NK-92 (cell line): Measurements from ENCODE around the gene CNTN1.

Experiments
- DNase-seq: peaks from one replicate; lab custom pipeline; 2025; ENCODE audit not compliant: unreplicated experiment; lab: John Stamatoyannopoulos, UW

The CNTN1 gene

DNA sequence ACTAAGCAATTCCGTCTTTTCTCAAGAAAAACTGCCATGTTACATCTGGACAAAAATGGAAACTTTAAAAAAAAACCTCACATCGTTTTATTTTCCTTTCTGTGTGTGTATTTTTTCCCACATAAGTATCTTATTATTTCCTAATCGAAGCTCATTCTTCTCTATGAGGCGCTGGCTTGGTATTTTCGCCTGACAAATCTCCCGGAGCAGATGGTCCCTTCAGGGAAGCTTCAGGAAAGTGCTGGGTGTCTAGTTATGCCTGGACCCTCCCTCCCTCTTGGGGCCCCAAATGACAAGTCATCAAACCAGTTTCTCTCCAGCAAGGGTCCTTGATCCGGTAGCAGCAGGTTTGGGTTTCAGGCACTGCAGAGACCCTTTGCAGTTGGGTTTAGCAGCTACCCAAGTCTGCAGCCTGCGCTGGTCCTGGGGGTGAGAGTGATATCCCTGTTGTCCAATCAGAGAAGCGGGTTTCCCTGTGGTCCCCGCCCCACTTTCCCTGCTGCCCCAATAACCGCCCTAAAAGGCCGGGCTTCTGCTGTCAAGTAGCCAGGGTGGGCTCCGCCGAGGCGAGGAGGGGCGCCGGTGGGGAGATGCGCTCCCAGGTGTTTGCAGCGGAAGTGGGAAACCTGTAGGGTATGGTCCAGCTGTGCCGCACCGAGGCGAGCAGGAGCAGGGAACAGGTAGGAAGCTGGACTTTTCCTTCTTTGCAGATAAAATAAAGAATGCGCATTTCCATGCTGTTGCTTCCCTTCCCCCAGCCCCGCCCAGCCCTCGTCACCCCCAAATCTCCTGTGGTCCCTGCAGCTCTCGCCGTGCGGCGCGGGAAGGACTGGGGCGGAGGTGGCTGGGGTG is at the start of gene CNTN1:
TSS of gene CNTN1 (plus strand) at position 527 of the 852 bp plus-strand sequence.
- no peak for DNase-seq

DNA sequence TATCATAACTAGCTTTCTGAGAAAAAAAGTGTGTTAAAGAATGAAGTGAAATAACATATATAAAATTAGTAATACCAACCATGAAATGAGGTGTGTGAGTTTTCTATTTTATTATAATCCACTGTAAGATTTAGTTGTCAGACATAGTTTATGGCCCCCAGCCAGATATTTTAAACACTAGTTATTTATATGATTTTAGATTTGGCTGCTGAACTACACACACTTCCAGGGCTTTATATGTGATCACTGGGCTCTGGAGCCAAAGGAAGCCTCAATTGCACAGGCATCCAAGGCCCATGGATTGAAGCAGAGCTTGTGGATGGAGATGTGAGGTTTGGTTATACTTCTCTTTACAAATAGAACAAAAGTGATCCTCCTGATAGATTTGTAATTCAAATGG is 48.7 kb upstream of the CNTN1 start:
- no peak for DNase-seq

DNA sequence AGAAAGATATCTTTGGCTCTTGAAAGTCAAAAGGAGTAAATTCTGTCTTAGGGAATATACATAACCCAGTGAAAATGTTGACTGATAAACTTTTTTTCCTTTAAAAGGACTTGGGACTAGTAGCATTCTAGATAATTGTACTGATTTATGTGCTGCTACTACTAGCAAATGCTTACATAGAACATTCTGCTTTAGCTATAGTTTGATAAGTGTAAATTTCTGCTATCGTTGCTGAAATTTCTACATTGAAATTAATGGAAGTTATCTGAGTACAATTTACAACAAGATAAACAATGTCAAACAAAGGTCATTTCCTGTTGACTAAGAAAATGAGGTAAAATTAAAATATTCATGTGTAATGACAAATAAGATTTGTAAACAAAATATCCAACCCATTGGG is 48.3 kb upstream of the CNTN1 start:
- DNase-seq: no peak

DNA sequence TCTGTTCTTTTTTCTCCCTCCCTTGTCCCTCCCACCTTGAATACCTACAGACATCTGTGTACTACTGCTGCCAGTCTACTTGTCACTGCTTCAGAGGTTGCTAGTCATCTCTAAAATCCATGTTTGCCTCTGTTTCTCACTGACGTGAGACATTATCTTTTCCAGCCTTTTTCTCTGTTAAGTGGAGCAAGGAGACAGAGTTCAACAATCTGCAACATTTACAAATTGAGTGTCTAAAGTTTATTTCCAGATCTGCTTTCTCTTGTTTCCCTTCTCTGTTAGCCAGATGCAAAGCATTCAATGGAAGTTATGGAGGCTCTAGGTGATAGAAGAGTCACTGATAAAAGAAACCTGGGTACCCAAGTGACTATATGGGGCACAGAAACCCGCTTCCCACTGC is 47.5 kb upstream of the CNTN1 start:
- DNase-seq: no peak

DNA sequence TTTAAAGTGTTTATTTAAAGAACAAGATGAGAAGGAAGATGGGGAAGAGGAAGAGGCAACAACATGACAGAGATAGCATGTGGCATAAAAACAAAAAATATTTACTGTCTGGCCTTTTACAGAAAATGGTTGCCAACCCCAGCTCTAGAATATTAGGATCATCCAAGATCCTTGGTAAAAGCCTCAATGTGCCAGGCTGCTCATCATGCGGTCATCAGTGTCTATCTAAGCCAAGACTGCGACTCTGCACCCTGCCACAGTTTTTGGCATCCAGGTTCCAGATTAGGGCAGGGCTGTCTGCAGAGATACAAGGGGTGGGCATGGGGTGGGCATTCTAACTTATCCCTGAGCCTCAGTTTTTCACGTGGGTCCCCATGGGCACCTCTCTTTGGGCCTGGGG is 46.9 kb upstream of the CNTN1 start:
- no peak for DNase-seq

DNA sequence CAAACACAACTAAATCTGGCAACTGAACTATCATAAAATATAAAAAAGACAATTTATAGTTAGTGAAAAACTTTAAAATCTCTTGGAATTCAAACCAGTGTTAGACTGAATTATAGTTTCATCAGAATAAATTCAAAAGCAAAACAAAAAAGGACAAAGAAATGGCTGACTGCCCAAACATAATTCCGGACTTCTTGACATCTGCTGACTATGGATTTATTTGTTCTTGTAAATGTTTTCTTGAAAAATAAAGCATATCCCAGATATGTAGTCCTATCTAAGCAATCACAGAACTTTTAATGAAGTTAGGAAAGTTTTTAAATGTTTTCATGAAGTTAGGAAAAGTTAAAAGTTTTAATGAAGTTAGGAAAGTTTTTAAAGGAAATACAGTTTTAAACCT is 45.8 kb upstream of the CNTN1 start:
- no peak for DNase-seq

DNA sequence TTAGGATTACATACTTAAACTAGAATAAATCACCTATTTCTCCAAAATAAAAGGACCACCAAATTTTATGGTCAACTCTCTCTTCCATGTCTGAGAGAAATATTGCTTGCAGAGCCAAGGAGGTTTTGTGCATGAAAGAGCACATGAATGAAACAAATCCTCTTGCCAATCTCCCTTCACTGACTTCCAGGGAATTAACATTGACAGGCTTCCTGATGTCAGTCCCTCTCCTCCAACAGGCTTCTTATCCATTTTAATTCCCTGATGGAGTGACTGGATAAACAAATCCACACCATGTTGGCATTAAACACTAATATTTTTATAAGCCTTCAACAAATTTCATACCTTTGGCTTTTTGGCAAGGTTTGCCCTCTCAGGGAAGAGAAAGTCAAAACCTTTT is 45.3 kb upstream of the CNTN1 start:
- no peak for DNase-seq

DNA sequence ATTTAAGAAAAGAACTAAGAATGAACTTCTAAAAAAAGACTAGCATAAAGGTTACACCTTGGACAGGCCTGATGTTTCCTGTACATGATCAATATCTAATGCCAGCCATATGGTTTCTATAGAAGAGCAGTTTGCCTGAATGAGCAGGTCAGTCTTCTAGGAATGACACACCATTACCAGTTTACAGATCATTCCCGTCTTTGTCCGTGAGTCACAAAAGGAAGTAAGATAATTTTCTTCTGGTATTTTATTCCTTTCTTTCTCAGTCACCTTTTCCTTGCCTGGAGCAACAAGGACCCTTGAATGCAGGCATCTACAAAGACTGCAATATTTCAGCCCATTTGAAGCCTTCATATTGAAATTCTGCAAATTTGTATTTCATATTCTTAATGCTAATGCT is 44.6 kb upstream of the CNTN1 start:
- DNase-seq: no peak

DNA sequence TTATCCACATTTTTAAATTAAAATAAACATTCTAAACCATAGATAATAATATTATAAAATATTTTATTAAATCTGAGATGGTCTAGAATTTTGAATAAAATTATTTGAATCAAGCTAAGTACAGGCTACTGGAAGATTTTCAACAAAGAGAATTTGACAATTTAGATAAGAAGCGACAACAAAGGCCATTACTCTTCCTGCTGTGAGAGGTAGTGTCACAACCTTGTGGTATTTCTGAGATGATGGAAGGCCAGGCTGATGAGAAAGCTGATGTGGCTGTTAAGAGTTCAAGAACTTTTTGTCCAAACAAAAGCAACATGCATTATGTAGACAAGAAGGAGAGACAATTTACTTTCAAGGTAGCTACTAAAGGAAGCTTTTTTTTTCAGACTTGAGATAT is 43.7 kb upstream of the CNTN1 start:
- no peak for DNase-seq

DNA sequence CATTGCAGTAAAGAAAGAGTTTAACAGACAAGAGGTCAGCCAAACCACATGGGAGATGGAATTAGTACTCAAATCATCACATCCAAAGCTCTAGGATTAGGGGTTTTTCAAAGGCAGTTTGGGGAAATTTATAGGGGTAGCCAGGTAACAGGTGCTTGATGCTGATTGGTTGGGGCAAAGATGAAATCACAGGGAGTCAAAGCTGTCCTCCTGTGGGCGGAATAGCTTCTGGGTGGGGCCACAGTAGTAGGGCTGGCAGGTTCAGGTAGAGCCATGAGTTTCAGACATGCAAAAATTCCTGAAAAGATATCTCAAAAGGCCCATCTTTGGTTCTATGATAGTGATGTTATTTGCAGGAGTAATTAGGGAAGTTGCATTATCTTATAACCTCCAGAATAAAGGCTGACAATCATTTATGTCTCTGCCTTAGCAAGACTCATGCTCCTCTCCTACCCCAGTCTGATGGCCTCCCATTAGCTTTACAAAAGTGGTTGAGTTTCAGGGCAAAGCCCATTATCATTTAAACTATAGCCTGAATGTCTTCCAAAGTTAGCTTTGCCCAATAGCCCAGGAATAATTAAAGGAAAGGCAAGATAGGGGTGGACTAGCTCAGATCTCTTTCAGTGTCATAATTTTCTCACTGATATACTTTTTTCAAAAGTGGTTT is 42.1 kb upstream of the CNTN1 start:
- no peak for DNase-seq

DNA sequence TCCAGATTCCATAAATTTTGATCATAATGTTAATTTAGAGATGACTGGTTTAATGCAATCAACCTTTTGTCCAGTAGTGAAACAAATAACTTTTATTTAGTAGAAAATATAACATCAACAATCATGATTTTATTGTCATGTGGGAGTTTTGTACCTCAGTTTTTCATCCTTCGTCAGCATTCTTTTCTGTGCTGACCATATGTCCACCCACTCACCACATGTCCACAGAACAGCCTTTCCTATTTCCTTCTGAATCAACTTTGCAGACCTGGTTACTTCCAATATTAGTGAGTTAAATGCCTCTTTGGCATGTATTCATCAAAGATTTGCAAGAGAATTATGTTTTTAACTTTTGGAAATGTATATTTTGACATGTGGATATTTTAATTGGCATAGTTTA is 36.8 kb upstream of the CNTN1 start:
- no peak for DNase-seq

DNA sequence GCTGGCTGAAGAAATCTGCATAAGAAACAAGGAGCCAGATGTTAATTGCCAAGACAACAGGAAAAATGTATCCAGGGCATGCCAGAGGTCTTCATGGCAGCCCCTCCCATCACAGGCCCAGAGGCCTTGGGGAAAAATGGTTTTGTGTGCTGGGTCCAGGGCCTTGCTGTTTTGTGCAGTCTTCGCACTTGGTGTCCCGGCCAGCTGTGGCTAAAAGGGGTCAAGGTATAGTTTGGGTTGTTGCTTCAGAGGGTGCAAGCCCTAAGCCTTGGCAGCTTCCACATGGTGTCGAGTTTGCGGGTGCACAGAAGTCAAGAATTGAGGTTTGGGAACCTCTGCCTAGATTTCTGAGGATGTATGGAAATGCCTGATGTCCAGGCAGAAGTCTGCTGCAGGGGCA is 29.9 kb upstream of the CNTN1 start:
- DNase-seq: no peak

DNA sequence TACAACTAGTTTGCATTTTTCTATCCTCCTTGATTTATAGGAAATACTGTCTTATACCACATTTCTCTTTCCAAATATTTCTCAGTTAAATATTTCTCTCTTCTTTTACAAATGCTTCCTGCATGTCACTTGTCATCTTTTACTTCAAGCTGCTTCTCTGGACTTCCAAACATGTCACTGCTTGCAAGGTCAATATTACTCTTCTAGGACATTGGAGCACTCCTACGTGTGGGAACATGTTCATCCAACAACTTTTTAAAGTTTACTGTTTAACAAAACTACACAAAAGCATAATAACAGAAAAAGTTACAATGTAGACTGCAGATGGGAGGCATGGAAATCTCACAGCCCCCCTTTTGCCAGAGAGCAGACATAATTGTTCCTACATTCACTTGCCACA is 28.5 kb upstream of the CNTN1 start:
- DNase-seq: no peak

DNA sequence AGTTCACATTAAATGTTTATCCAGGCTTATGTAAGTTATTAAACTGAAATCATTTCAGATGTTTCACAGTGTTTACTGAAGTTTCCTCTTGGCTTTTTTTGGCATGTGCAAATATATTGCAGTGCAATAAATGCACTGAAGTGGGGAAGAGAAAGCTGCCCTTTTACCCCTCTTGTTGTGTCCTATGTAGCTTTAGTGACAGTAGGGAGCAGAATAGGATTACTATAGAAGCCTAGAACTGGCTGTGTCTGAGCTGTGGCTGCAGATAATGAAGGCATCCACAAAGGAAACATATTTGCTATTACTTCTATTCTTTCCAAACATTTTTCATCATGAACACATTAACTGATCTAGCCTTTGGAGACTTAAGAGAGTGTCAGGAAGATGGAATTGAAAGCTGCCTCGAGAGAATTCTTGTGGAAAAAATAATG is 24.1 kb upstream of the CNTN1 start:
- DNase-seq: no peak

DNA sequence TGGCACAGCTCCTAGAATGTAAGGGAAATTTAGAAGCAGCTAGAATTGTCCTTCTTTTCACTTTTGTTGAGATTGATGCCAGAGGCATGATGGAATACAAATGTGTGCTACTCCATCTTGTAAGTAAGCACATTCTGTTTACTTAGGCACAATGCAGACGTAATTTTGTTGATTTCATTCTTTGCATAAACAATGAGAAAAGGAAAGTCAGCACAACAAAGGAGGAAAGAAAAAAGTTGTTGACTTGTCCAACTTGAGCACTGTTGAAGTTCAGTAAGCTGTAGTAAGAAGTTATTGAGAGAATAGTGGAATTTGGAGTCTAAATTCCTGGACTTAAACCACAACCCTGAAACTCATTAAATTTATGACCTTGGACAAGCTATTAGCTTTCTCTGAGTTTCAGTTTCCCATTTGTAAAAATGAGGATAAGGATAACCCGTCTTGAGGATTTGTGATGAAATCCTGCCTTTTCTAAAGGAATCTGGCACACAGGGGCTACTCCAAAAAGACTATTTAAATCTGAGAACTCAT is 19.4 kb upstream of the CNTN1 start:
- DNase-seq: no peak

DNA sequence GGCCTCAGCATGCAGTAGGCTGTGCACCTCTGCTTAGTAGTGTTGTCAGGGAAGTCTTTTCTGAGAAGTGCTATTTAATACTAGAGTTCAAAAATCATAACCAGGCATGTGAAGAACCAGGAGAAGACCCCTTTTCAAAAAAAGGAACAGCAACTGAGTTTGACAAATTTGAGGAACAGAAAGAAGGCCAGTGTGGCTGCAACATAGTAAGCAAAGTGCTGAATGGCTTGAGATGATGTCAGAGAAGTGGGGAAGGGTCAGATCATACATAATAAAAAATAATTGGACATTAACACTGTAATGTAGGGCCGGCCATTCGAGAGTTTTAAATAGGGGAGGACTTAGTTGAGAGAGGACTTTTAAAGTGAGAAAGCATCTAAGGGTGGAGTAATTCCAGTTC is 11.1 kb upstream of the CNTN1 start:
- no peak for DNase-seq

DNA sequence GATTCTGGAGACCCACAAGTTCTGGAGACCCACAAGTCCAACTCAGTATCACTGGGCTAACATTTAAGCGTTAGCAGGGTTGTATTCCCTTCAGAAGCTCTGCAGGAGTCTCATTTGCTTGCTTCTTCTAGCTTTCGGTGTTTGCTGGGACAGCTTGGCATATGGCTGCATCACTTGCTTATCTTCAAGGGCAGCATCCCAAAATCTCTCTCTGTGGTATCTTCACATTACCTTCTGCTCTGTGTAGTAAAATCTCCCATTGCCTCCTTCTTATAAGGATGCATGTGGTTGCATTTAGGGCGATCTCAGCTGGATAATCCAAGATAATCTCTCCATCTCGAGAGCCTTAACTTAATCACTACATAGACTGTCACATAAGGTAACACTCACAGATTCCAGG is 7.3 kb upstream of the CNTN1 start:
- no peak for DNase-seq

DNA sequence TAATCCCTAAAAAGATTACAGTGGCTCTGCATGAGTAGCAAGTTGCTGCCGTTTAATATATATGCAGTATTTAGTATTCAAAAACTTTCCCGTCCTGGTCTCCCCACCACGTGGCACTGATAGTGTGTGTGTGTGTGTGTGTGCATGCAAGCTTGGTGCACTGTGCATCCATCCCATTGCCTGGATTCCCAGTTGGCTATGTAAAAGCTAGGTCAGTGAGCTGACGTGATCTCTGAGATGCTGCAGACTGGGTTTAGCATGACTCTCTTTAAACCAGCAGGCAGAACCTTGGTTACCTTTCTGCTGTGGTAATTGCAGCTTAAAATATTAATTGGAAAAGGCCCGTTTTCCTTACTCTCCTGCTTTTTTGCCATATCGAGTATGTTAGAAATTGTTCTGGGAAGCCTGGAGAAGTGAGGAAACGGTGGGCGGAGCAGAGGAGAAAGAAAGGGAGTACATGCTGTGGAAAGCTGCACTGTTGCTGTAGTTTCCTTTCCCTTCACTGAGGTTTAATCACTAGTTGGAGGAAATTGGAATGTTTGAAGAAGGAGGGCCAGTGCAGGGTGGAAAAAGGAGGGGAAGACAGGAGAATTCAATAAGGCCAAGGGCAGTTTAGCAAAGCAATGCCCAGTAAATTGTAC is 4.0 kb upstream of the CNTN1 start:
- no peak for DNase-seq

DNA sequence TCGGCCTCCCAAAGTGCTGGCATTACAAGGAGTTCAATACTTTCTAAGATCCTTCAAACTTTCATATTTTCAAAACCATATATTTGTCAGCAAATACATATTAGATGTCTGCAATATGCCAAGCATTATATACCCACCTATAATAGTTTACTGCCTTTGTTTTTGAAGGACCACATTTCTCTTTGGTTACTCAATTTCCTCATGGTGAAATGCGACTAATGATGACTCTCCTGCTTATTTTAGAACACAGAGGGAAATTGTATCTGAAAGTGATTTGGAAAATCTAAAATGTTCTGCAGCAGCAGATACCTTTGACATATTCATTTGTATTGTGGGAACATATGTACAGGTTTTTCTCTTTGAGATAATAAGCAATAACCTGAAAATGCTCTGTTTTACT is 2.7 kb upstream of the CNTN1 start:
- DNase-seq: no peak

DNA sequence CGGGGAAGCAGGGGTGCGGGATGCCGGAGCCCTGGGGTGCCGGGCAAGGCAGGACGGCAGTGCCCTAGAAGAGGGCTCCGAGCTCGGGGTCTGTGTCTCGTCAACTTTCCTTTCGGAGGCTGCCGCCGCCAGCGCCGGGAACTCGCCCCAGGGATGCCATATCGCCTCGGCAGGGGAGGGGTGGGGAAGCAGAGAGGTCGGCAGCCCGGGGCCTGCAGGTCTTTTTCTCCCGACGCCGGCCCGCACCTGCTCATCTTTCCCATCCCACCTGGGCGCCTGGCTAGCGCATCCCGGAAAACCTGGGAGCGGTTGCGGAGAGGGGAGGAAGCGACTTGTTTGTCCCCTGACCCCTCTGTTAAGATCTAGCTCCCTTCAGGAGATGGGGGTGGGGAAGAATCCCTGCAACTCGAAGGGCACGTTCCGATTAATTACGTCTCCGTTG is 547 bp downstream of the CNTN1 start:
- DNase-seq: no peak

DNA sequence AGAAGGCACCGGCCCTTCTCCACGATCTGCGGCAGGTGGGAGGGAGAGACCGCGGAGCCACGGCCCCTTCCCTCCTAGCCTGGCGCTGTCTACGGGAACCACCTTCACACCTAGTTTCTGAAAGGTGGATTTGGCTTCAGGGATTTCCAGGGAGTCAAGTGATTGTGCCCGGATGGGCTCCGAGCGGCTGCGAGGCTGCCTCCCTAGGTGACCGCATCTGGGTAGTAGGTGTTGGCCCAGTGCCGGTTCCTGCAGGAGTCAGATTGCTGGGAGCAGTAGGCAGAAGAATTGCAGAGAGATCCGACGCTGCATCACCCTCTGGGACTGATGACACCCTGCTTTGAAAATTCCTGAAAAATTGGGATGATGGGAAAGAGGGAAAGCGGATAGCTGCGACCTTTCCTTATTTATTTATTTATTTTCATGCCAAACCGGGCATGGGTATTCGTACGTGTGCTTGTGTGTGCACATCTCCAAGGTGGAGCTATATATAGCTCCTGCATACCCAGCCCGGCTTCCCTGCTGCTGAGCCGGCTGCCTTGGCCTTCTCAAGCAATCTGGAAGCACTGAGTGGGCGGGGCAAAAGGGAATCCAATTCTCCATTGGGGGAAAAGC is 1.1 kb downstream of the CNTN1 start:
- no peak for DNase-seq
